HG02623 (cell line): ENCODE results near the gene GLI3.
A peak's percentile ranks its signal among the peaks of the same experiment; 100 is the strongest.

Source experiments
- ATAC-seq: cut with Tn5 transposase; IDR thresholded peaks from one replicate; pipeline ENCODE4 v1.9.1; 2021; ENCODE audit warnings: moderate library complexity; ENCODE audit not compliant: unreplicated experiment

GLI3 gene

DNA sequence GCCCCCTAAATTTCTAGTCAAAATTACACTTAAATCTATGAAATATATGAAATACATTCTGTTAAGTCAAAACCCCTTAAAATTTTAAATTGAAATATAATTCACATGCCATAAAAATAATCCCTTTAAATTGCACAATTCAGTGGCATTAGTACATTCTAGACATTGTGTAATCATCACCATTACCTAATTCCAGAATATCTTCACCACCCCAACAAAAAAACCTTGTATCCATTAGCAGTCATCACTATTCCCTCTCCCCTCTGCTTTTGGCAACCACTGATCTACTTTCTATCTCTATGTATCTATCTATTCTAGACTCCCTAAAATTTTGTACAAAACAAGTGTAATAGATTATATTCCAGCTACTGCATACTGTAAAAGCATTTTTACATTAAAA is 261.2 kb downstream of the GLI3 start:
- ATAC-seq = no peak

DNA sequence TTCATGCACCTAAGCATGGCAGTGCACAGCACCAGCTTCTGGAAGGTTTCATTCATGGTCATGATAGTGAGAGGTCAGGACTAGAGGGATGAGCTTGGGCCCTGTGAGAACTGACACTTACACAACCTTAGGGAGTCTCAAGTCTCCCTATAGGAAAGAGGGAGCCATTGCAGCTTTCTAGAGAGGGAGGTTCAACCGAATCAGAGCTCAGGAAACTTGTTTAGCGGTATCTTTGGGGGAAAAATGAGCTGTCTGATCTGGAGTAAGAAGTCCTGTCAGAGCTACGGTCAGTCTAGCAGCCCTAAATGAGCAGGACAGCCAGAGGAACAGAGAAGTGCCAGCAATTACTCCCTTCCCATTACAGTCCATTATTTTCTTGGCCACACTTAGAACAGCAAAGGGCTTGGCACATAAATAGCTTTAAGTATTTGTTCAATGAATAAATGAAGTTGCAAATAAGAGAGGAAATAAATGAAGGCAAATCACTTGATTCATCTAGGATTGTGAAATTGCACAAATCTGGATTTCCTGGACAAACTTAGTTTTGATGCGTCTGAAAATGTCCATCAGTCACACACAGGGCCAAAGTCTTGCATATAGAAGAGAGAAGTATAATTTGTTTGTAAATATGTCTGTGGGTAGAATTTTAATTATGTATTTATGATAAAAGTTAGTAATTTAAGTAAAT is 262.0 kb downstream of the GLI3 start:
- no peak for ATAC-seq

DNA sequence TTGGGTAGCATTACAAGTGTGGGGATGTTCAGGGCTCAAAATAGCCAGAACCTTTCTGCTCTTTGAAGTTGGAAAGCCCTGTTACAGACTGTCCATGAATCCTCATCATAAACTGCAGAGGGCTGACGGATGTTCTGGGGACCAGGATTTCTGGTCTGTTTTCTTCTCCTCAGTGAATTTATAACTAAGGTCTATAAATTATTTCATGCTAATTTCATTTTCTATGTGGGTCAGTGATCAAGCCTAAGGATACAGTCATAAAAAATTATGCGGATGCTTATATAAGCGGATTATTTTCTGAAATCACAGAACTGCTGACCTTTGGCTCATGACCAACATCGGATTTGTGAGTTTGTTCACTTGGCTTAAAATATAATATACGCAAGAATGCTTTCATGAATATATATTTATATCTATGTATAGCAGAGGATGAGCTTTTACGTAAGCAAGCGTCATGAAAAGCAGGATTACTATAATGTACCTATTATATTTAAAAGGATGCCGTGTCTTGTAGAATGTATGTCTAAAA is 263.7 kb downstream of the GLI3 start:
- no peak for ATAC-seq

DNA sequence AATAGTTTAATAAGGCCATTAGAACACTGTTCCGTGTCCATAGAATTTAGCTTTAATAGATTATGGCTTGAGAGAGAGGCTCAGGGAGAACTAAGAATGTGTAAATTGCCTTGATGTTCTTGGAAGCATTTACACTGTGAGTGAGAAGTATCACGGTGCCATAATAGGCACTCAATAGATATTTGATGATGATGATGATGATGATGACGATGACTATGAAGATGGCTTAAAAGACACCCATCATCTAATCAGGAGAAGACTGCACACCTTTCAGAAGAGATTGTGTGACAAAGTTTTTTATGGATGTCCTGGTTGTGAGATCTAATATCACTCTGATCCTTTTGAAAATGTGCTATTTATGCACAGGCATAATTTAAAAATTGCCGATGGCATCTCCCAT is 264.2 kb downstream of the GLI3 start:
- no peak for ATAC-seq

DNA sequence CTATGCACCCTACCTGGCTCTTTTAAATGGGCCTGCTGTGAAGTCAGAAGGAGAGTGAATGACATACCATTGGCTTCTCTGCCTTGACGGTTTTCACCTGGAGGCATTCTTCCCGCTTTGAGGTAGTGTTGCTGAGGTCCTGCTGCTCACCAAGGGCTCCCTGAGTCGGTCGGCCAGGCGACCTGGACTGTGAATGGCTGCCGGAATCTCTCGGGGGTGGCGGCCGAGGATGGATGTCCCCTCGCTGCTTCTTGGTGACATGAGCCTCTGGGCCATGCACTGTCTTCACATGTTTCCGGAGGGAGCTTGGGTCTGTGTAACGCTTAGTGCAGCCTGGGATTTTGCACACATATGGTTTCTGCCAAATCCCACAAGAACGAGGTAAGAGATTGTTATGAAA is 264.7 kb downstream of the GLI3 start:
- no peak for ATAC-seq

DNA sequence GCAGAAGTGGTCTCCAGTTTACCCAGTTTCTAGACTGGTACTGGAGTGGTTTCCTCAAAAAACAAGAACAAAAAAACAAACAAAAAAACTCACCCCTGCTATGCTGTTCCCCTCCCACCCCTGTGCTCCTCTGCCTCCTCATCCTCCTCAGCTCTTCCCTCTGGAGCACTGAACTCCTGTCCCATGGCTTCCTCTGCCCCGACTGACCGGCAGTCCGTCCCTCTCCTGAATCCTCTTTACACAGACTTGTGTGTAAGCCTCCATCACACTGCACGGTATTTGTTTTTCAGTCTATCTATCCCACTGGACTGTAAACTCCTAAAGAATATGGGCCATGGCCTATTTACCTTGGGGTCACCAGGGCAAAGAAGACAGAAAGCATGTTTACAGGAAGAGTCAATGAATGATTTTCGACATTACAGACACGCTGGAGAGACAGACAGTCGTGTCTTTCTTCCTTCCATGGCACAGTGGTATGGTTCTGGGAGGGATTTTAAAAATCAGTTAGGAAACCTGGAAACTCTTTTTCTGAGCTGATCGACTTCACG is 265.3 kb downstream of the GLI3 start:
- no peak for ATAC-seq

DNA sequence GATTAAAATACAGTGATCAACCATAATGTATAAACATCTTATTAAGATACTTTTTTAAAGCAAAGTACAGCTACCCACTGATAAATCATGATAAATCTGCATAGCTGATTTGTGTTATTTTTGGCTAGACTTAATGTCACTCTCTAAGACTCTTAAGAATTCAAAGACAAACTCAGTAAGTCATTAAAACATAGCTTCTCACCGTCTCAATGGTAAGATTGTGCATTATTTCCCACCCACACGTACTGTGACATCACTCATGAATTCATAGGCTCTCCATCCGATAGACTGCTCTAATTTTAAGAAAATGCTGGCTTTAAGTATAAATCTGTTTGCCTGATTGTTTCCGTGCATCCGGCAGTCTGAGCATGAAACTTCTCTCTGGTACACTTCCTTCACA is 266.1 kb downstream of the GLI3 start:
- no peak for ATAC-seq

DNA sequence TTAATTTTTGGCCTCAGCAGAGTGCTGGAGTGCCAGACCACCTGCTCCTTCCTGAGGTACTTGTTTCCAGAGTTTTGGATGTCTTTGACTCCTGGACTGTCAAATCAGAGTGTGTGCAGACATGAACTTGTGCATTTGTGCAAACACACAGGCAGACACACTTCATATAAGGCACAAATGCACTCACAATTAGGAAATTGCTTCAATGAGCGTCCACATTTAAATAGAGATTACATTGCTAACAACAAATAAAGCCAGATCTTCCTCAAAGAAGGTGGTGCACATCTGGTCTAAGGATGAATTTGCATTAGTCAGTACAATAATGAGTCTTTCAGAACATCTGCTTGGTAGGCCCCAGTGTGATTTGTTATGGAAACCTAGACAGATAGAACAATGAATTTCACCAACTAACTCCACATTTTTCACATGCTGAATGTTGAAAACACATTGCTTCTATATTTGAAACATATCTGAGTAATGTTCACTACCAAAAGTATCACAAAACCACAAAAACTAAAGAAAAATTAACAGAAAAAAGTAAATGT is 267.4 kb downstream of the GLI3 start:
- no peak for ATAC-seq

DNA sequence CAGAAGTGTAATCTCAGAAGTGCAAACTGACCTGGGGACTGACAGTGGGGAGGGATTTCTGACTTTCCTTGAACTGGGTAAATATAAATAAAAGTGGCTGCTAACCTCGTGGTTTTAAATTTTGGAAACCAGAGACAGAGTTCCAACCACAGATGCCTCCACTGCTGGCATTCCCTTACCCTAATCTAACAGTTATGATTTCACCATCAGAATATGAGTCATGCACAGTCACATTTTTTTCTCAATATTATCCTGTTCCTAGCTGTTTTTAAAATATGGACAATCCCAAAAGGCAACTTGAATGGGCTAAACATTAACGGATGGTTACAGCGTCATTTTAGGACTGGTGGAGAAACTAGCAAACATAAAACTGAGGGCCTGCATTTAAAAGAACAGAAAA is 269.9 kb downstream of the GLI3 start:
- no peak for ATAC-seq

DNA sequence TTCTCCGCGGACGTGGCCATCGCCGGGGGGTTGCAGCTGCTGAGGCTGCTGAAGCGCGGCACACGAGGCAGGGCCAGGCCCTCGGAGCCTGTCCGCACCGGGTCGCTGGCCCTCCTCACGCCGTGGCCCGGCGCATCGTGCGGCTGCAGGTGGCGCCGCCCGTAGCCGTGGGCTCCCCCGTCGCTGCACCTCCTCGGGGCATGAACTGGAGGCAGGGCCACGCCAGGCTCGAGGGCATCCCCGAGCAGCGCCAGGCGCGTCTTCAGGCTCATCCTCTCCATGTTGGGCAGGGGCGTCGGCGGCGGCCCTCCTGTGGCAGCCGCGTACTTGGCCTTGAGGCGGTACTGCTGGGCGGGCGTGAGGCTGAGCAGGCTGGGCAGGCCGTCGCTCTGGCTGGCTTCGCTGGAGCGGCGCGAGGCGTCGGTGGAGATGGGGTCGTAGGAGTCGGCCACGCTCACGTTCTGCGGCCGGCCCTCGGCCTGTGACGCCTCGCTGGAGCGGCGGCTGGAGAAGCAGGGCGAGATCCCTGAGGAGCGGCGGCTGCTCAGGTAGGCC is 271.0 kb downstream of the GLI3 start:
- ATAC-seq = no peak

DNA sequence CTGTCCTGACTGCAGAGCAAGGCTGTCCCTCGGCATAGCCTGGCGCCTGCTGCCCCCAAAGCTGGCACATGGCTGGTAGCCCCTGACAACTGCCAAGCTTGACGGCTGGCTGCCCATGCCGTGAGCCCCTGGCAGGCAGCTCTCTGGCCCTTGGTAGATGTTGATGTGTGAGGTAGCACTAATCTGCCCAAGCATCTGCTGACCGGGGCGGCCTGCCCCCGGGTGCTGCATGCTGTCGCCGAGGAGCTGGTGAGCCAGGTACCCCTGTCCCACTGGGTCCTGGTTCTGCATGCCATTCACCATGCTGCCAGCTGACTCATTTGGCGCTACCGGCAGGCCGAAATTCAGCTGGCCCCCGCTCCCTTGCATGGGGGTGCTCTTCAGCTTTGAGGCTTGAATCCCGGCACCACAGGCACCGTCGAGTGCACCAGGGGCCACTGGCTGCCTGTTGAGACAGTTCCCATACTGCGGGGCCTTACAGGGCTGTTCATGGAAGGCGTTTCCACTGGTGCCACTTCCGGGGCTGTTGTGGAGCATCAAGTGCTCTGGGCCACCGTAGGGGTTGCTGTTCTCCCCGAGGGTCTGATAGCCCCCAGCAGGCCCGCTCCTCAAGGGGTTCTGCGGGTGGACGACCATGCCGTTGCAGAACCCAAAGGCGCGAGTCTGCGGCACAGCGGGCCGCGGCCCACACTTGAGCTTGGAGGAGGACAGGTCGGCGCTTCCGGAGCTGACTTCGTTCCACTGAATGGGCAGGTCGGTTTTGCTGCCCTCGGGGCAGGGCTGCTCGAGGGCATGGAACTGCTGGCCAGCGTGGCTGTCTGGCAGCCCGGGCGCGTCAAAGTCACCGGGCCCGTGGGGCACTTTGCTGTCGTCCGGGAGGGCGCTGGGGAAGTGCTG is 271.9 kb downstream of the GLI3 start:
- ATAC-seq = no peak

DNA sequence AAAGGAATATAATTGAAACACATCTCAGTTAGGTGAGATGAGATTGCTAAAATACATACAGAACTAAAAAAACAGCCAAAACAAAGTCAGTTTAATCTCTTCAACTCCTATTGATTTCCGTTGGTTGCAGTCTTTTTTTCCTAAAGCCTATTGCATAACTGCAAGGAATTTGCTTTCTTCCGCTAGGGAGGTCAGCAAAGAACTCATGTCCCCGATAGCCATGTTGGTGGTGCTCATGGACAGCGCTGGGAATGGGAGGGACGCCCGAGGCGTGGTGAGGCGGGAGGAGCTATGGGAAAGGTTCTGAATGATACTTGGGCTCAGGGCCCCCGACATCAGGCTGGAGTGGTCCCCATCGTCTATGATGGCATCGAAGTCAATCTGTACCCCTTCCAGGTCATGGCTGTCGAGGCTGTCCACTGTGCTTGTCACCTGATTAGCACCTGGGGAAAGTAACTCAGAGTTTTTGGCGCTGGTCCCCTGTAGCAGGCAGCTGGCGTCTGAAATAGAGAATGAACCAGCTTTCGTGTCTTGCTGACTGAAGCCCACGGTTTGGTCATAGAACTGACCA is 272.7 kb downstream of the GLI3 start:
- no peak for ATAC-seq

DNA sequence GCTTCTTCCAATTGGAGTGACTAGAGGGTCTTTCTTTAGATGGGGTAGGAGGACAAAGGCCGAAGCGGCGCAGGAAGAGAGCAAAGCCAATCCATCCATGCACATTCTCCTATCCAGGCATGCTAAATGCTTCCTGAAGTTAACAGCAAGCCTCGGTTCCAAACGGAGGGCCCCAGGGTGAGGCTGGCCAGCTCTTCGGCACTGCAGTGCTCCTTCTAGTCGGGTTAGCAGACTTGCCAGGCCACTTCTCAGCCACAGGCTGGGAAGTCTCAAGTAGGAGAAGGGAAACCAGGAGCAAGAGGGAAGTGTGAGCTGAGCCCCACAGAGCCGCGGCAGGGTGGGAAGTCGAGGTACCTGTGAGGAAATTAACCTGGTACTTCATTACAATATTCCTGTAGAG is 280.3 kb downstream of the GLI3 start:
- no peak for ATAC-seq

DNA sequence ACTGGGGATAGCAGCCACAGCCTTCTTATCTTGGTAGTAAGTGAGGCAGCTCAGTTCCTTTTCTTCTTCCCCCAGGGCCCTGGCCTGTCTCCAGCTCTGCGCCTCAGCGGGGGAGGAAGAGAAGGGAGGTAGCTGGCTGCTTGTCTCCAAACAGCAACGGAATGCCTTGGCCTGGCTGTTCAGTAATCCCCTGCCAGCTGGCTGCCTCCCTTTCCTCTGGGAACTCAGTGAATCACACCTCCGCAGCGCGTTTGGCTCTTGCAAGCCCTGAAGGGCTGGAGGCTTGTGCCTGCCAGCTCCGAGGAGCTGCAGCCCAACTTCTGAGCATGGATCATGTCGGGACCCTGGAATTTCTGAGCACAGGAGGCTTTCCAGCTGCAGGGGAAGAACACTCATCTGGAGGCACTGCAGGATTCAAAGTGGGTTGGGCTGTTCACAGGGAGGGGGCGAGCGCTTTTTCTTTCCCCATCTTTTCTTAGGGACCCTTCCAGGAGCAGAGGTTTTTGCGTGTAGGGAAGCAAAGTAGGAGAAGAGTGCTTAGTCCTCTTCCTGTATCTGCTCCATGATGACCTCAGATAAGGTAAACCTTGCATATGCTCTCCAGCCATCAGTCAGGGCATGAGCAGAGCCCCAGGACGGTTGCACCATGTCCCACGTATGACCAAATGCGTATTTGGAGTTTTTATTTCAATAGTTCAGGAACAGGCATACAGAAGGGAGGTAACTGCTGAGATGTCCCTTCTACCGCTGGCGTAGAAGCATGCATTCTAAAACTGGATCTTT is 280.9 kb downstream of the GLI3 start:
- no peak for ATAC-seq

DNA sequence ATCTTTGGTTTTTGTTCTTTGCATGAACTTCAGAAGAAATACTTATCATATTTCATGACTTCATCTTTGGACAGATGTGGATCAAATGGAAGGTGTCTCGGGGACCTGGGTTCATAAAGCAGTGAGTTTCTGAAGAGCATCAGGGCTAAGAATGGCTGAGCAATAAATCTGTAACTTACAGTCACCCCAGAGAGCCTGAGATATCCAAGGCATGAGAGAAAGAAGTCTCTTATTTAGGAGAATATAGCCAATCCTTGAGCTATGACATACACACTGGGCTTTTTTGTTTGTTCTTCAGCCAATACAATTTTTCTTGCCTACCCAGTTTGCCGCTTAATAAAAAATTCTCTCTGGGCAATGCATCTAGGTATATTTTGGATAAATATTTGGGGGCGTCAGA is 281.6 kb downstream of the GLI3 start:
- no peak for ATAC-seq

DNA sequence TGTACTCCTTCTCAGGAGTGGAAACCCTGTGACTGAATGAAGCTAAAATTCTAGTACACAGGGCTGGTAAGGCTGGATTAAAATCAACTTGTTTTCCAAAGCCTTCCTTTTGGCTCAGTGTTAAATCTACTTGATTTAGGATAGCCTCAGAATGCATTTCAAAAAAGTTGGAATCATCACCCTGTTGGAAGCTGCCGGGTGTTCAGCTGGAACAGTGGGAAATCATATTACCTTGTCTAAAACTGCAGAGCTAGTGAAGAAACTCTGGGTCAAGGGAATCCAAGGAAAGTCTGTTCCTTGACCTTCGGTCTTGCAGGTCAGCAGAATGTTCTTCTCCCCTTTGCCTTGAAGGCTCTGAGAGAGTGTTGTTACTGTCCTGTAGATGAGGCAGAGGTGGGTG is 282.0 kb downstream of the GLI3 start:
- ATAC-seq = no peak

DNA sequence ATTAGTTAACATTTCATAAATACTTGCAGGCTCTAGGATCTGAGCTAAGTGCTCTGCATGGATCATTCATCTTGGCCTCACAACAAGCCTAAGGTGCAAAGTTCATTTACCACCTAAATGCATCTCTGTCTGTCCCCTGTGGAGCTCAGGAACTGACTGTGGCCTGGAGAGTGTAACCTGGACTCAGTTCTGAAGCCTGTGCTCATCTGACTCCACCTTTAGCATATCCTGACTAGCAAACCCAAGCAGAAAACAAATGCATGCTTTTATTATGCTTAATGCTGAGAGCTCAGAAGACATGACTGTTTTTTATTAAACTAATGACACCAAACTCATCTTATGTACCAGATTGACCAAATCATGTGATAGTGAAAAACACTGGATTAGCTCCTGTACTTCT is 288.5 kb downstream of the GLI3 start:
- ATAC-seq = no peak

DNA sequence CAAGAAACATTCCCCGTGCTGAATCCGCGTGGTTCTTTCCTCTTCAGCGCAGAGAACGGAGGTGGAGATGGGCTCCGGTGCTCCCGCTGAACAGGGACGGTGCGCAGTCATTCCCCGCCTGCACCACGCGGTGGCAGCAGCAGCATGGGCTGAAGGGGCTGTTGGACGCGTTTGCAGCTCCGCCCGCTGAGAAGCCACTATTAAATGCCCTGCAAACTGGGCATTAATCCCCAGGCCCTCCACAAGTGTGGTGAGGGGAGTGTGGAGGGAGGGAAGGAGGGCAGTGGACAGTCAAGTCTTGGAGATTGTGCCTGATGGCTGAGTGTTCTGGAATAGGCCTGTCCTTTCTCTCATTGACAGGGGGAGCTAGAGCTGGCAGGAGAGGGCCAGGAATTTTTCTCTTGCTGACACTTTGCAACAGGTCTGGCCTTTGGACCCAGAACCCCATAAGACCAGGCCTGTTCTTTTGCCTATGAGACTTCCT is 293.9 kb downstream of the GLI3 start:
- ATAC-seq = peak; percentile 83

DNA sequence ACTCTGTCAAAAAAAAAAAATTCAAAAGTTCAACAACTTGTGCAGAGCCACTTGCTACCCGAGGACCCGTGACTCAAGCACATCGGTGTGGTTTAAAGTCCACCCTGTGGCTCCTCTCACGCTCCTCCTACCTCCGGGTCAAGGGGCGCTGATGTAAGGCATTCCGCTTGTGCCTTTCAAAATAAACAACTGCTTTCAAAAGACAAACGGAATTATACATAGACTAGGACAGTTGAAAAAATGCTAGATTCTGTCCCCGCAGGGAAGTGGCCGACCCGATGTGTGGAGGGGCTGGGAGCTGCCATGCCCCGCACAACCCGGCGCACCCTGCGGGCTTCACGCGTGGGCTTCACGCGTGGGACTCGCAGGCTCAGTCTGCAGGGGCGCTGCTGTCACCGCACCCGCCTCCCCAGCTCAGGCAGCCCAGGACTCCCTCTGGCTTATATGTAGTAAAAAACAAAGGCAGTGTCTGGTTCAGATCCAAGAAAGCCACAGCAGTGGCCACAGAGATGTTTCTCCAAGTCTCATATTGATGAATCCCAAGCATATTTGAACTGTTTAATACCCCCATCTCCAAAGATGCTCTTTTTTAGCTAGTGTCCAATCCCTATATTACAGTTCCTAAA is 294.4 kb downstream of the GLI3 start:
- ATAC-seq = no peak
